ENCODE results near the gene B3GLCT. TPM values are rescaled to one million over a fixed set of nuclear protein-coding genes. Genes with fewer than 3 reads are reported as not detected.
"Not testable (repeated sequence)": the region's sequence is repeated elsewhere in the genome, so short reads cannot be mapped to it uniquely, and the experiment has no call there.

Gene B3GLCT
- total RNA-seq, 2 donors from 2014 or later, result 9.3 to 10.4 TPM

DNA sequence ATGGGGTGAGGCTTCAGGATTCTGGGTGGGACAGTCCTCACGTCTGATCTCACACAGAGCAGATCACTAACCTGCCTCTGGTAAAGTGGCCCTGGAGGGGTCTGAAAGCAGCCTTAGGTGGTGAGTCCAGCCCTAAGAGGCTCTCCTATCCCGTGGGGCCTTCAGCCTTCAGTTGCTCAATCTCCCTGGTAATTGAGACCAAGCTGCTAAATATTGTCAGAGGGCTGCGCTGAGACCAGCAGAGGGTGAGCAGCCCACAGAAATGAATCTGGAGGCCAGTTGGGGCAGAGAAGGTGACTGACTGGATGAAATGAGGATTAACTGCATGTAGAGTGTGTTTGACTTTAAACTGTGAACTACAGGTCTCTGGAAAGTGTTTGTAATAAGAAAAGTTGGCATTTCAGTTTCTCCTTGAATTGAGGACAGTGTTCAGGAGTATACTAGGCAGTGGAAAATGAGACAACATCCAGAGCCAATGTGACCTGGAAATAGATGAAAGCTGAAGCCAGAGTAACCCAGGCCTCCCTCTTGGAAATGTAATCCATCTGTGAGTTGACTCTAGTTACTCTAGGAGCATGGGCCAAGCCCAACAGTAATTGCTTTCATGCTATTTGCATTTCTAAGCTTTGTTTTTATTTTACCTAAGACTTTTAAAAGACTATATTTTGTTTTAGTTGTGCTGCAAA lies 23.8 kb upstream of the B3GLCT start:
- ATAC-seq (ENCODE audit: insufficient number of reproducible peaks, low FRiP score, low read depth), result no peak
- TF ChIP-seq, protein P1, sequence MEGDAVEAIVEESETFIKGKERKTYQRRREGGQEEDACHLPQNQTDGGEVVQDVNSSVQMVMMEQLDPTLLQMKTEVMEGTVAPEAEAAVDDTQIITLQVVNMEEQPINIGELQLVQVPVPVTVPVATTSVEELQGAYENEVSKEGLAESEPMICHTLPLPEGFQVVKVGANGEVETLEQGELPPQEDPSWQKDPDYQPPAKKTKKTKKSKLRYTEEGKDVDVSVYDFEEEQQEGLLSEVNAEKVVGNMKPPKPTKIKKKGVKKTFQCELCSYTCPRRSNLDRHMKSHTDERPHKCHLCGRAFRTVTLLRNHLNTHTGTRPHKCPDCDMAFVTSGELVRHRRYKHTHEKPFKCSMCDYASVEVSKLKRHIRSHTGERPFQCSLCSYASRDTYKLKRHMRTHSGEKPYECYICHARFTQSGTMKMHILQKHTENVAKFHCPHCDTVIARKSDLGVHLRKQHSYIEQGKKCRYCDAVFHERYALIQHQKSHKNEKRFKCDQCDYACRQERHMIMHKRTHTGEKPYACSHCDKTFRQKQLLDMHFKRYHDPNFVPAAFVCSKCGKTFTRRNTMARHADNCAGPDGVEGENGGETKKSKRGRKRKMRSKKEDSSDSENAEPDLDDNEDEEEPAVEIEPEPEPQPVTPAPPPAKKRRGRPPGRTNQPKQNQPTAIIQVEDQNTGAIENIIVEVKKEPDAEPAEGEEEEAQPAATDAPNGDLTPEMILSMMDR (IDR thresholded peaks at IDR 0.05), result no peak
- Histone ChIP-seq H3K36me3 (no peaks in the 10 kb centered on the region), H3K4me1 (ENCODE audit: control insufficient read depth in 1 of 2, low read depth in 2 of 2) (no peaks in the 10 kb centered on the region), H3K4me3 (no peak overlapping the region), H3K27me3 (replicated peaks; ENCODE audit: insufficient read depth) (no peaks in the 10 kb centered on the region), H3K9me3 (no peaks in the 10 kb centered on the region), H3K27ac (no peak overlapping the region)
- no peak for DNase-seq (ENCODE audit: low spot score)

DNA sequence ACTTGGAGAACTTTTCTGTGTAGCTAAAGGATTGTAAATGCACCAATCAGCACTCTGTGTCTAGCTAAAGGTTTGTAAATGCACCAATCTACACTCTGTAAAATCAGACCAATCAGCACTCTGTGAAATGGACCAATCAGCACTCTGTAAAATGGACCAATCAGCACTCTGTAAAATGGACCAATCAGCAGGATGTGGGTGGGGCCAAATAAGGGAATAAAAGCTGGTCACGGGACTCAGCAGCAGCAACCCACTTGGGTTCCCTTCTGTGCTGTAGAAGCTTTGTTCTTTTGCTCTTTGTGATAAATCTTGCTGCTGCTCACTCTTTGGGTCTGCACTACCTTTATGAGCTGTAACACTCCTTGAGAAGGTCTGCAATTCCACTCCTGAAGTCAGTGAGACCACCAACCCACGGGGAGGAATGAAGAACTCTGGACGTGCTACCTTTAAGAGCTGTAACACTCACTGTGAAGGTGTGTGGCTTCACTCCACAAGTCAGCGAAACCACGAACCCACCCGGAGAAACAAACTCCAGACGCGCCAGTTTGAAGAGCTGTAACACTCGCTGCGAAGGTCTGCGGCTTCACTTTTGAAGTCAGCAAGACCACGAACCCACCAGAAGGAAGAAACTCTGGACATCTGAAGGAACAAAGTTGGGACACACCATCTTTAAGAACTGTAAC lies 21.8 kb upstream of the B3GLCT start:
- H3K27me3 ChIP-seq (replicated peaks; ENCODE audit: insufficient read depth); DNase-seq (ENCODE audit: low spot score); H3K36me3 ChIP-seq; H3K27ac ChIP-seq; H3K4me1 ChIP-seq (ENCODE audit: control insufficient read depth in 1 of 2, low read depth in 2 of 2); ATAC-seq (ENCODE audit: insufficient number of reproducible peaks, low FRiP score, low read depth); H3K4me3 ChIP-seq; H3K9me3 ChIP-seq: not testable (repeated sequence)

- DNase-seq (ENCODE audit: low spot score), result no peak
- Histone ChIP-seq H3K36me3 (no peaks in the 10 kb centered on the region), H3K4me3 (no peak overlapping the region), H3K4me1 (ENCODE audit: control insufficient read depth in 1 of 2, low read depth in 2 of 2) (no peaks in the 10 kb centered on the region), H3K27me3 (replicated peaks; ENCODE audit: insufficient read depth) (no peaks in the 10 kb centered on the region), H3K9me3 (no peaks in the 10 kb centered on the region), H3K27ac (no peak overlapping the region)
- TF ChIP-seq, protein P1 (IDR thresholded peaks at IDR 0.05), result no peak
- ATAC-seq (ENCODE audit: insufficient number of reproducible peaks, low FRiP score, low read depth), result no peak
Observed at GRCh38 chr13:31179241-31179640, 20.5 kb upstream of the B3GLCT start.

DNA sequence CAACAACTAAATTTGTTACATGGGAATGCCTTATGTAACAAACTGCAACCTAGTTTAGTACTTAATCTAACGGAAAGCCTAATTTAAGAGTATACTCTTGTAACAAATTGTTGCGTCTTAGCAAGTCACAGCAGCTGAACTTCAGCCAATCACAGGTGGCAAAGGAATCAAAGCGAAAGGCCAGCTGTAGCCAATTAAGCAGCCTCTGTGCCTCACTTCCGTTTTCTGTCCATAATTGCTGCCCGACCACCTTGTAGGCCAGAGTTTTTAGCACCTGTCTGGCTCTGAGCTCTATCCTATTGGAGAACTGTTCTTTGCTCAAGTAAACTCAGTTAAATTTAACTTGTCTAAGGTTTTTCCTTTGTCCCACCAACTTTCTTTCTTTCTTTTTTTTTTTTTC lies 20.0 kb upstream of the B3GLCT start:
- TF ChIP-seq, protein P1 (IDR thresholded peaks at IDR 0.05), result no peak
- Histone ChIP-seq H3K27me3 (replicated peaks; ENCODE audit: insufficient read depth) (no peaks in the 10 kb centered on the region), H3K9me3 (no peaks in the 10 kb centered on the region), H3K4me1 (ENCODE audit: control insufficient read depth in 1 of 2, low read depth in 2 of 2) (no peaks in the 10 kb centered on the region), H3K36me3 (no peaks in the 10 kb centered on the region), H3K27ac (no peak overlapping the region), H3K4me3 (no peak overlapping the region)
- DNase-seq (ENCODE audit: low spot score) (no peak), ATAC-seq (ENCODE audit: insufficient number of reproducible peaks, low FRiP score, low read depth) (no peak)

- Histone ChIP-seq H3K27me3 (replicated peaks; ENCODE audit: insufficient read depth) (no peaks in the 10 kb centered on the region), H3K36me3 (no peaks in the 10 kb centered on the region), H3K27ac (no peak overlapping the region), H3K9me3 (no peaks in the 10 kb centered on the region), H3K4me3 (no peak overlapping the region), H3K4me1 (ENCODE audit: control insufficient read depth in 1 of 2, low read depth in 2 of 2) (no peaks in the 10 kb centered on the region)
- TF ChIP-seq, protein P1 (IDR thresholded peaks at IDR 0.05), result no peak
- ATAC-seq (ENCODE audit: insufficient number of reproducible peaks, low FRiP score, low read depth) (no peak), DNase-seq (ENCODE audit: low spot score) (no peak)
Observed at GRCh38 chr13:31182987-31183386, 16.8 kb upstream of the B3GLCT start.

Data from thoracic aorta (tissue), 2 donors.